Measurements from ENCODE around the gene CAPN9. TPM values are rescaled to one million over a fixed set of nuclear protein-coding genes. Genes with fewer than 3 reads are reported as not detected.

The CAPN9 gene
- total RNA-seq, 4 donors from 2014 or later: 0.38 TPM; not detected in 3

GRCh38 chr1:230759369-230760065 lies 12.3 kb downstream of the CAPN9 start:
- Histone ChIP-seq H3K27ac (no peak overlapping the region), H3K9me3 (no peaks in the 10 kb centered on the region), H3K4me3 (no peak overlapping the region), H3K4me1 (no peaks in the 10 kb centered on the region), H3K27me3 (peaks cover 0 to 35% (median 0%) of the 10 kb centered on the region in 4 donors), H3K36me3 (no peaks in the 10 kb centered on the region)
- intact Hi-C loops (cut with DNase I): no loop called here
- WGBS, 2 donors: 85 to 91% methylated on average over 6 of the region's 7 CpGs
- DNase-seq: no peak
- TF ChIP-seq POLR2A (IDR thresholded peaks at IDR 0.05): no peak
- no peak for TF ChIP-seq CTCF (IDR thresholded peaks at IDR 0.05)

GRCh38 chr1:230760360-230760827 lies 13.2 kb downstream of the CAPN9 start:
- DNase-seq: no peak
- Histone ChIP-seq H3K9me3 (no peaks in the 10 kb centered on the region), H3K36me3 (no peaks in the 10 kb centered on the region), H3K4me3 (no peak overlapping the region), H3K4me1 (no peaks in the 10 kb centered on the region), H3K27me3 (peaks cover 0 to 35% (median 0%) of the 10 kb centered on the region in 4 donors), H3K27ac (no peak overlapping the region)
- intact Hi-C loops (cut with DNase I): no loop called here
- WGBS, 2 donors: 80% methylated on average over 3 of the region's 7 CpGs; no CpG with 5 or more reads in 1 of the 2 donors
- TF ChIP-seq POLR2A (IDR thresholded peaks at IDR 0.05): no peak
- no peak for TF ChIP-seq CTCF (IDR thresholded peaks at IDR 0.05)

- Histone ChIP-seq H3K27me3 (peaks cover 0 to 34% (median 0%) of the 10 kb centered on the region in 4 donors), H3K4me1 (no peaks in the 10 kb centered on the region), H3K27ac (no peak overlapping the region), H3K9me3 (no peaks in the 10 kb centered on the region), H3K4me3 (no peak overlapping the region), H3K36me3 (no peaks in the 10 kb centered on the region)
- no peak for DNase-seq
- TF ChIP-seq POLR2A (IDR thresholded peaks at IDR 0.05) (no peak), CTCF (IDR thresholded peaks at IDR 0.05) (no peak)
- intact Hi-C loops (cut with DNase I): no loop called here
- 81 to 84% methylated on average over 7 of the region's 8 CpGs for WGBS, 2 donors
These were observed 14.4 kb downstream of the CAPN9 start for GRCh38 chr1:230761443-230762167.

- H3K27ac ChIP-seq: no peak overlapping the region
- intact Hi-C loops (cut with DNase I): no loop called here
- H3K27me3 ChIP-seq: peaks cover 0 to 17% (median 0%) of the 10 kb centered on the region in 4 donors
- no peaks in the 10 kb centered on the region for H3K9me3 ChIP-seq
- H3K4me3 ChIP-seq: no peak overlapping the region
- no peak for TF ChIP-seq CTCF (IDR thresholded peaks at IDR 0.05)
- TF ChIP-seq POLR2A (IDR thresholded peaks at IDR 0.05): no peak
- DNase-seq: no peak
- H3K4me1 ChIP-seq: peaks cover 0 to 3% (median 0%) of the 10 kb centered on the region in 3 donors
- no peaks in the 10 kb centered on the region for H3K36me3 ChIP-seq
- 81 to 89% methylated on average over 5 of the region's 5 CpGs for WGBS, 2 donors
These were observed 16.9 kb downstream of the CAPN9 start for GRCh38 chr1:230763927-230764591.
